Osteocyte (in vitro differentiated cells): ENCODE measurements around the gene ZNF628. TPM values are rescaled to one million over a fixed set of nuclear protein-coding genes. Genes with fewer than 3 reads are reported as not detected.

Experiments
- DNase-seq: peaks from one replicate; pipeline ENCODE4 v3.0.0; 2021; ENCODE audit warnings: mixed read lengths; ENCODE audit not compliant: unreplicated experiment; ENCODE audit errors: extremely low spot score
- H3K27ac Mint-ChIP-seq: one replicate; pipeline ENCODE4 v1.8.0; 2021; ENCODE audit warnings: mild to moderate bottlenecking, mixed read lengths; ENCODE audit not compliant: unreplicated experiment
- H3K27me3 Mint-ChIP-seq: one replicate; pipeline ENCODE4 v1.8.0; 2021; ENCODE audit warnings: mixed read lengths; ENCODE audit not compliant: unreplicated experiment
- H3K36me3 Mint-ChIP-seq: one replicate; pipeline ENCODE4 v1.8.0; 2021; ENCODE audit warnings: mixed read lengths; ENCODE audit not compliant: unreplicated experiment
- H3K4me1 Mint-ChIP-seq: one replicate; pipeline ENCODE4 v1.8.0; 2021; ENCODE audit warnings: mixed read lengths; ENCODE audit not compliant: unreplicated experiment
- H3K4me3 Mint-ChIP-seq: one replicate; pipeline ENCODE4 v1.8.0; 2021; ENCODE audit warnings: mild to moderate bottlenecking, moderate library complexity, mixed read lengths; ENCODE audit not compliant: unreplicated experiment
- H3K9me3 Mint-ChIP-seq: one replicate; pipeline ENCODE4 v1.8.0; 2021; ENCODE audit warnings: mixed read lengths; ENCODE audit not compliant: unreplicated experiment
- total RNA-seq: library from RNA; stranded (reverse); gene quantifications from 2 replicates; pipeline ENCODE4 v1.2.1, GENCODE V29; 2021
- TF ChIP-seq, protein P1 (sequence below): fragments of 200-600 bp; sonication (generic); IDR thresholded peaks from 2 replicates; pipeline ENCODE4 v1.5.0; 2021; ENCODE audit warnings: antibody characterized with exemption, mild to moderate bottlenecking, moderate library complexity

ZNF628 gene
- total RNA-seq, 1 donor from 2014 or later: 11.6 TPM

DNA sequence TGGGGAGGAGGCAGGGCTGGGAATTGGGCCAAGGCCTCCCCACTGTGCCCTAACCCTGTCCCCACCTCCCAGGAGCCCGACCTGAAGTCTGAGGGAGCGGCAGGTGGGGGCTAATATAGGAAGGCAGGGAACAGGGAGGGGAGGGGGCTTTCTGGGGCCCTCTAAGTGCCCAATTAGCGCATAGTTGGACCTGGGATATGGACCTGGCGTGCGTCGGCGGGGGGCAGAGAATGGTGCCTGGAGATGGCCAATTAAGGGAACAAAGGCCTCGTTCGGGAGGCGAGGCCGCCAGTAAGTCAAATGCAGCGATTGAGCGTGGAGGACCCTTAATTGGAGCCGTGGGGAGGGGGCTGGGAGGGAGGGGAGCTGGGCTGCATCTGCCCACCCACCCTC lies 11.8 kb upstream of the ZNF628 start, which contains the start of gene C19orf85:
Gene C19orf85 (minus strand): TSS at position 90 of the 393 bp plus-strand sequence. CDS start 197 bp downstream, outside the sequence.
- no peaks in the 10 kb centered on the region for H3K9me3 Mint-ChIP-seq
- H3K27me3 Mint-ChIP-seq: no peaks in the 10 kb centered on the region
- H3K36me3 Mint-ChIP-seq: no peaks in the 10 kb centered on the region
- no peak within 1 kb of the TSS for H3K4me3 Mint-ChIP-seq
- DNase-seq: no peak
- TF ChIP-seq, protein P1, sequence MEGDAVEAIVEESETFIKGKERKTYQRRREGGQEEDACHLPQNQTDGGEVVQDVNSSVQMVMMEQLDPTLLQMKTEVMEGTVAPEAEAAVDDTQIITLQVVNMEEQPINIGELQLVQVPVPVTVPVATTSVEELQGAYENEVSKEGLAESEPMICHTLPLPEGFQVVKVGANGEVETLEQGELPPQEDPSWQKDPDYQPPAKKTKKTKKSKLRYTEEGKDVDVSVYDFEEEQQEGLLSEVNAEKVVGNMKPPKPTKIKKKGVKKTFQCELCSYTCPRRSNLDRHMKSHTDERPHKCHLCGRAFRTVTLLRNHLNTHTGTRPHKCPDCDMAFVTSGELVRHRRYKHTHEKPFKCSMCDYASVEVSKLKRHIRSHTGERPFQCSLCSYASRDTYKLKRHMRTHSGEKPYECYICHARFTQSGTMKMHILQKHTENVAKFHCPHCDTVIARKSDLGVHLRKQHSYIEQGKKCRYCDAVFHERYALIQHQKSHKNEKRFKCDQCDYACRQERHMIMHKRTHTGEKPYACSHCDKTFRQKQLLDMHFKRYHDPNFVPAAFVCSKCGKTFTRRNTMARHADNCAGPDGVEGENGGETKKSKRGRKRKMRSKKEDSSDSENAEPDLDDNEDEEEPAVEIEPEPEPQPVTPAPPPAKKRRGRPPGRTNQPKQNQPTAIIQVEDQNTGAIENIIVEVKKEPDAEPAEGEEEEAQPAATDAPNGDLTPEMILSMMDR: no peak
- no peak within 1 kb of the TSS for H3K27ac Mint-ChIP-seq
- peaks cover 25% of the 10 kb centered on the region for H3K4me1 Mint-ChIP-seq

DNA sequence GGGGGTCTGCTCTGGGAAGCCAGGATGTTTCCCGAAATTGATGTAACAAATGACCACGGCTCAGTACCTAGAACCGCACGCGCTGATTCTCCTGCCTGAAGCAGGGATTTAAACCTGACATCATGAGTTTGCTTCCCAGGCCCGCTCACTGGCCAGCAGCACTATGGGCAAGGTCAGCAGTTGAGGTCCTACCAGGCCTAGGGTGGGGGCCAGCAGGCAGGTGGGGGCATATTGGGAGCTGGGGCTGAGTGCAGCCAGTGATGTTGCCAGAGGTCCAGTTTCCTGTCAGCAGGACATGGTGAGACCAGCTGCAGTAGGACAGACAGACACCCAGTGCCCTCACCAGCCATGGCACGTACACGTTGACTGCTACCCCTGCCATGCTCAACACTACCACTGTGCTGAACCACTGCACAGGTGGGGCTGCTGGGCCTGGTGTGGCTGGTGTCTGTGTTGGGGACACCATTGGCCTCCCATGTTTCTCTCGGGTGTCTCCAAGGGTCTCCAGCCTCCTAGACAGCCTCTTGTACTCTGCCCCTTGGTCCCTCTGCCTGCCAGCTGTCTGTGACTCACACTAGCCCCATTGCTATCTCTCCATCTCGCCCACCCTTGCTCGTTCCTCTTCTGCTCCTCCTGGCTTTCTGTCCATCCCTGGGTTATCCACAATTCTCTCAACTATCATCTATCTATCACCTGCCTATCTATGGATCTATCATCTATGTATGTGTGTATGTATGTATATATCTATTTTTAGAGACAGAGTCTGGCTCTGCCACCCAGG lies 10.8 kb upstream of the ZNF628 start:
- TF ChIP-seq, protein P1: no peak
- Mint-ChIP-seq H3K36me3 (no peaks in the 10 kb centered on the region), H3K27ac (no peak overlapping the region), H3K27me3 (no peaks in the 10 kb centered on the region), H3K4me1 (peaks cover 15% of the 10 kb centered on the region), H3K4me3 (no peak overlapping the region), H3K9me3 (no peaks in the 10 kb centered on the region)
- no peak for DNase-seq

DNA sequence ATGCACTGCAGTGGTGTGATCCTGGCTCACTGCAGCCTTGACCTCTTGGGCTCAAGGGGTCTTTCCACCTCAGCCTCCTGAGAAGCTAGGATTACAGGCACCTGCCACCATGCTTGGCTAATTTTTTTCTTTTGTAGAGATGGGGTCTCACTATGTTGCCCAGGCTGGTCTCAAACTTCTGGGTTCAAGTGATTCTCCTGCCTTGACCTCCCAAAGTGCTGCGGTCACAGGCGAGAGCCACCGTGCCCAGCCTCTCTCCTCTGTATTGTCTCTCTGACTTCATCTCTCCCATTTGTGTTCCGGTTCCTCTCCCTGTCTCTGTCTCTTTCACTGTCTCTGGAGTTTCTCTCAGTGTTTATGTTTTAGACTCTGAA lies 10.2 kb upstream of the ZNF628 start:
- H3K4me3 Mint-ChIP-seq: no peak overlapping the region
- DNase-seq: no peak
- peaks cover 12% of the 10 kb centered on the region for H3K4me1 Mint-ChIP-seq
- H3K27me3 Mint-ChIP-seq: no peaks in the 10 kb centered on the region
- TF ChIP-seq, protein P1: no peak
- H3K36me3 Mint-ChIP-seq: no peaks in the 10 kb centered on the region
- no peaks in the 10 kb centered on the region for H3K9me3 Mint-ChIP-seq
- H3K27ac Mint-ChIP-seq: no peak overlapping the region

DNA sequence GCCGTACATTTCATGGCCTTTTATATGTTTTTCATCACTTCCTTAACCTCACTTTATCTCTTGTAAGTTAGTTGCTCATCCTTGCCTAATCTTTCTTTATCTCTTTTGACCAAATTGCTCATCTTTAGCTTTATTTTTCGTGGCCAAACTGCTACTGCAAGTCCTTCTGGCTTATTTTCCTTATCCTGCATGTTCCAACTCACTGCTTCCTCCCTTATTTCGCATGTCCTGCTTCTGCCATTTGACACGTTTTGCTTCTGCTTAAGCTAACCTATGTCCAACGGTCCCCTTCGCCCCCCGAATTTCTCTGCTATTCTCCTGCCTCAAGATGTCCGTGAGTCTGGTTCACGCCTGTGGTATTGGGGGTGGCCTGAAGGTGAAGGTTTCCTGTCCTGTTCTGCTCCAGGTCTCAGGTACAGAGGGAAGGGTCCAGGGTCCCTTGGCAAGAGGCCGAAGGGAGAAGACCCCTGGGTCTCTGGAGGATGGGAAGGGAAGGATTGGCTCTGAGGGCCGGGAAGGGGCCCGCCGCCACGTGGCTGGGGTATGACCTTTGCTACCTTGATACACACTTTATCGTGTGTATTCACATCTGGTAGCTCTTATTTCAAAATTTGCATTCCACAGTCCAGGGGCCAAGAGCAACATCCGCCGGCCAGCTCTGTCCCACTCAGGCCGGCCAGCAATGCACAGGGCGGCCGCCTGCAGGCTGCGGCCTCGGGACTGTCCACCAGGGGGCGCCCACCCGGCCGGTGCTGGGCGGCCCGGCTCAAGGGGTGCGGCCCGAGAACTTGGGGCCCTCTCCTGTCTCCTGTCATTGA lies 9.0 kb upstream of the ZNF628 start:
- TF ChIP-seq, protein P1: peak; percentile 100
- H3K4me1 Mint-ChIP-seq: peaks cover 6% of the 10 kb centered on the region
- H3K4me3 Mint-ChIP-seq: no peak overlapping the region
- DNase-seq: no peak
- H3K27me3 Mint-ChIP-seq: no peaks in the 10 kb centered on the region
- no peak overlapping the region for H3K27ac Mint-ChIP-seq
- H3K36me3 Mint-ChIP-seq: no peaks in the 10 kb centered on the region
- no peaks in the 10 kb centered on the region for H3K9me3 Mint-ChIP-seq

DNA sequence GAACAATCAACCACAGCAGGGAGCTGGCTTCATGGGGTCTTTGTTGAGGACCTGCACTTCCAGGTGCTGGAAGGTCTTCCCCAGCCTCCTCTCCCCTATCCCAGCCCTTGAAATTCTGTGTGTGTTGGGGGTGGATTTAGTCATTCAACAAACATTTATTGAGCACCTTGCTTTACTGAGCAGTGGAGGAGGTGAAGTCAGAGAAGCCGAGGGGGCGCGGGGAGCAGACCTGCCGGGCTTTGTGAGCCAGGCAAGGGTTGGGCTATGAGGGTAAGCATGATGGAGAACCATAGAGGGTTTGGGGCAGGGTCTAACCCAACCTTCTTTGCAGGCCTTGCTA lies 8.4 kb upstream of the ZNF628 start:
- TF ChIP-seq, protein P1: peak; percentile 34
- Mint-ChIP-seq H3K4me3 (no peak overlapping the region), H3K27me3 (no peaks in the 10 kb centered on the region), H3K4me1 (peaks cover 6% of the 10 kb centered on the region), H3K27ac (no peak overlapping the region), H3K9me3 (no peaks in the 10 kb centered on the region), H3K36me3 (no peaks in the 10 kb centered on the region)
- DNase-seq: no peak
